Stimulated activated CD4-positive, alpha-beta T cell treated with anti-CD3 and anti-CD28 coated beads, Interleukin-1b, Interleukin-23, amount 100 ng/mL, for 24 hours (primary cell): Measurements from ENCODE around the gene TOX4.
"Not testable (repeated sequence)": the region's sequence is repeated elsewhere in the genome, so short reads cannot be mapped to it uniquely, and the experiment has no call there.

Source experiments
- DNase-seq, 4 experiments: peaks; one replicate each; pipeline ENCODE4 v3.0.0-alpha.2; 2020; ENCODE audit warnings: low read depth in 4 of 4, low spot score in 1 of 4

TOX4 gene

GRCh38 chr14:21476925-21477681, at the start of gene TOX4, which contains the start of gene RAB2B:
TOX4 (plus strand) TSS chr14:21477195; CDS start chr14:21477279, 84 bp downstream.
RAB2B (minus strand) TSS chr14:21476959; CDS start chr14:21476872, 87 bp downstream.
- peak; percentile 75 to 90 (median 84) for DNase-seq

GRCh38 chr14:21428930-21429329, 48.1 kb upstream of the TOX4 start:
- no peak for DNase-seq

- DNase-seq, result no peak
Measured at GRCh38 chr14:21431126-21431525, 45.9 kb upstream of the TOX4 start.

GRCh38 chr14:21436567-21437062, 40.4 kb upstream of the TOX4 start:
- DNase-seq, result no peak

GRCh38 chr14:21437063-21437901, 39.7 kb upstream of the TOX4 start:
- DNase-seq, result peak; percentile 96 to 100 (median 99)

GRCh38 chr14:21440859-21441258, 36.1 kb upstream of the TOX4 start:
- DNase-seq, result no peak

GRCh38 chr14:21442657-21443056, 34.3 kb upstream of the TOX4 start:
- not testable (repeated sequence) for DNase-seq

- no peak for DNase-seq
Measured at GRCh38 chr14:21449899-21450216, 27.1 kb upstream of the TOX4 start.

GRCh38 chr14:21454843-21455544, 22.0 kb upstream of the TOX4 start:
- DNase-seq, result no peak

- DNase-seq, result no peak
Measured at GRCh38 chr14:21455592-21455911, 21.4 kb upstream of the TOX4 start.

GRCh38 chr14:21455912-21456667, 20.9 kb upstream of the TOX4 start, which contains the start of gene CHD8:
CHD8 (minus strand) TSS chr14:21456123; CDS start chr14:21431643, 24,480 bp downstream.
- peak; percentile 97 to 99 (median 98) for DNase-seq

- DNase-seq, result no peak
Measured at GRCh38 chr14:21467616-21468015, 9.4 kb upstream of the TOX4 start.

- DNase-seq, result no peak
Measured at GRCh38 chr14:21475767-21476522, 1.1 kb upstream of the TOX4 start.

- DNase-seq, result peak; percentile 71 to 76 (median 72)
Measured at GRCh38 chr14:21476523-21476924, 471 bp upstream of the TOX4 start.

GRCh38 chr14:21486640-21487087, 9.7 kb downstream of the TOX4 start:
- DNase-seq, result no peak

GRCh38 chr14:21494902-21495762, 18.1 kb downstream of the TOX4 start:
- DNase-seq, result no peak

- no peak for DNase-seq
Measured at GRCh38 chr14:21496453-21496852, 19.5 kb downstream of the TOX4 start.

GRCh38 chr14:21498540-21499526, 21.8 kb downstream of the TOX4 start:
- no peak for DNase-seq
